Measurements from ENCODE around the gene BTBD1.
"Not testable (repeated sequence)": the region's sequence is repeated elsewhere in the genome, so short reads cannot be mapped to it uniquely, and the experiment has no call there.

The BTBD1 gene

DNA sequence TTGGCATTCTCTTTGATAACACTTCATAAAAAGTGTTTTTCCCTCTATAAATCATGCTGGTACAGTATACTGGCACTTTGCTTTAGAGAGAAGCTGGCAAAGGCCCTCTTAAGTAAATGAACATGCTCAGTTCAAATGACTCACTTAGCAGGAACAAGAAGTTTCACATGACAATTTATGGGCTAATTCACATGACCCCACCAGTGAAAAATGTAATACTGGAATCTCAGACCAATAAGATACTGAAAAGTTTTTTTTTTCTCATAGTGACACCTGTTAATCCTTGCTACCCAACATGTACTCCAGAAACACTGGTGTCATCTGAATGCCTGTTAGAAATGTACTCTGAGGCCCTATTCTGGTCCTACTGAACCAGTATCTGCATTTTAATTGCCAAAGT, 13.9 kb downstream of the BTBD1 start:
- no peak for FAIRE-seq

GRCh38 chr15:83046558-83047127, 20.4 kb downstream of the BTBD1 start:
- no peak for FAIRE-seq

DNA sequence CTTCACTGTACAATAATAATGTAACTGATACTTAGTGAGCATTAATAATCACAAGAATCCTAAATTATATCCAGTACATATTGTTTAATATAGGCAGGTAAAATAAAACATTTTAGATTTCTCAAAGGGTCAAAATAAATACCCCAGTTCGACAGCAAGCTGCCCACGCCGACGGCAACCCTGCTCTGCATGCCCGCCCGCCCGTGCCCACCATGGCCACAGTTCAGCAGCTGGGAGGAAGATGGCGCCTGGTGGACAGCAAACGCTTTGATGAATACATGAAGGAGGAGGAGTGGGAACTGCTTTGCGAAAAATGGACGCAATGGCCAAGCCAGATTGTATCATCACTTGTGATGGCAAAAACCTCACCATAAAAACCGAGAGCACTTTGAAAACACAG, 22.9 kb downstream of the BTBD1 start:
- no peak for FAIRE-seq

DNA sequence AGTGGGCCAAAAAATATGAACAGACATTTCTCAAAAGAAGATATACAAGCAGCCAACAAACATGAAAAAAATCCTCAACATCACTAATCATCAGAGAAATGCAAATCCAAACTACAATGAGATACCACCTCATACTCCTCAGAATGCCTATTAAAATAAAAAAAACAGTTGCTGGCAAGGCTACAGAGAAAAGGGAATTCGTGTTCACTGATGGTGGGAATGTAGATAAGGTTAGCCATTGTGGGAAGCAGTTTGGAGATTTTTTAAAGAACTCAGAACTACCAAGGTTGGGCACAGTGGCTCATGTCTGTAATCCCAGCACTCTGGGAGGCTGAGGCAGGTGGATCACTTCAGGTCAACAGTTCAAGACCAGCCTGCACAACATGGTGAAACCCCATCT, 27.8 kb downstream of the BTBD1 start:
- no peak for FAIRE-seq

DNA sequence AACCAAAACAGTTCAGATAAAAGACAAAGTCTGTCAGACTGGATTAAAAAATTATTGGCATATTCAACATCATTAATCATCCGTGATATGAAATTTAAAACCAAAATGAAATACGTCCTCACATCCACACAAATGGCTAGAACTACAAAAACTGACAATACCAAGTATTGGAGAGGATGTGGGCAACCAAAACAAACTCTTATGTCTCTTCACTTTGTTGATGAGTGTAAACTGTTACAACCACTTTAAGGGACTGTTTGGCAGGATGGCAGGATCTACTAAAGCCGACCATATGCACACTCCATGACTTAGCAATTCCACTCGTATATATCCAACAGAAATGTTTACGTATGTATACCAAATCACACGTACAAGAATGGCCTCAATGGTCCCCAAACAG, 30.8 kb downstream of the BTBD1 start:
- no peak for FAIRE-seq

- FAIRE-seq: not testable (repeated sequence)
Observed at GRCh38 chr15:83031234-83031633, 35.8 kb downstream of the BTBD1 start.

GRCh38 chr15:83030021-83030420, 37.0 kb downstream of the BTBD1 start:
- FAIRE-seq: no peak

- FAIRE-seq: no peak
Observed at GRCh38 chr15:83018436-83018835, 48.6 kb downstream of the BTBD1 start.

DNA sequence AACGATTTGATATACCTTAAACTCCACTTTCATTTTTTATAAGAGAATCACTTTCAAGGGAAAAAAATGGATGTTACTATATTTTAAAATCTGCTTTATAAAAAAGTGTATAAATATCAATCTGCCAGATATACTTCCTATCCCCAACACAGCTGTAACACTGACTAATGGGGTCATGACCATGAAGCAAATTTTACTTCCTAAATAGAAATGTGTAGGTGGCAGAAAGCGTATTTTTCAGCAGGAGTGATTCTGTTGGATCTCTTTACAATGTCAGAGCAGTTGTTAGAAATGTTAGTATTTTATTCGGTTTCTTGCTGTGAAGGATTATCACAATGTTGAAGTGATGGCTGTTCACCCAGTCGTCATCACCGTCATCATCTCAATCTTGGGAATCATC, 50.1 kb downstream of the BTBD1 start:
- no peak for FAIRE-seq

- FAIRE-seq: no peak
Observed at GRCh38 chr15:83015361-83015760, 51.7 kb downstream of the BTBD1 start.

DNA sequence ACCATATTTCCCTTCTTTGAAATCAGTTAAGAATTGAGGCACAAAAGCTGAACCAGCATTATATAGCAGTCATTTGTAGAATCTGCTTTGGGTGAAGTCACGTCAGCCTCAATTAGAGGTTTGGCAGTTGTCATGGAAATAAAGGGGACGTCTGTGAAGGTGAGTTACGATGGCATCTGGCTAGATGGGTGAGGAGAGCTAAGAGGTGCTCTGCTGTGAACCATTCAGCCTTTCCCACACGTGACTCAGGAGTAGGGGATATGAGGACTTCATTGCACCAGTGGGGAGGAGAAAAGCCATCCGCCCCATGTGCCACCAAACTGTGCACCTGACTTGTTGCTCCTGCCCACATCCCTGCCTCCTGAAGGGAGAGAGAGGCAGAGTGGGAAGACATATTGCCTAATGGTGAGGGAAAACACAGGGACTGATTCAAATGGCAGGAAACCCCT, 52.8 kb downstream of the BTBD1 start:
- no peak for FAIRE-seq

GRCh38 chr15:83012636-83013035, 54.4 kb downstream of the BTBD1 start:
- no peak for FAIRE-seq

DNA sequence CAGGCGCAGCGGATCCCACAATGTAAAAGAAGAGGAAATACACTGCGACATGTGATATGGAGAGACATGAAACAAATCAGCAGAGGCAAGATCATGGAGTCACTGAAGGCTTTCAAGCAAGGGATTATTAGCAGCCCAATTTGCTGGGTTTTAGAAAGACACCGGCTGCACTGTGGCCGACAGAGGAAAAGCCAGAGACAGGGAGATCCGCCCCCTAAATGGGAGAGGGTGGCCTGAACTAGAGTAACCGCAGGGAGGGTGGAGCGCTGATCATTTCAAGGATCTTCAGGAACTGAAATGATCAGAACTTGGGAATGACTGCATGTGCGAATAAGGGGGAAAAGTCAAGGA, 55.0 kb downstream of the BTBD1 start:
- FAIRE-seq: no peak

- no peak for FAIRE-seq
Observed at GRCh38 chr15:83011271-83012075, 55.6 kb downstream of the BTBD1 start, which contains the start of gene C15orf40. Gene C15orf40, minus strand, starts transcription at chr15:83011639. Its CDS starts 32 bp downstream, at chr15:83011607.

- no peak for FAIRE-seq
Observed at GRCh38 chr15:83010709-83011270, 56.3 kb downstream of the BTBD1 start.

DNA sequence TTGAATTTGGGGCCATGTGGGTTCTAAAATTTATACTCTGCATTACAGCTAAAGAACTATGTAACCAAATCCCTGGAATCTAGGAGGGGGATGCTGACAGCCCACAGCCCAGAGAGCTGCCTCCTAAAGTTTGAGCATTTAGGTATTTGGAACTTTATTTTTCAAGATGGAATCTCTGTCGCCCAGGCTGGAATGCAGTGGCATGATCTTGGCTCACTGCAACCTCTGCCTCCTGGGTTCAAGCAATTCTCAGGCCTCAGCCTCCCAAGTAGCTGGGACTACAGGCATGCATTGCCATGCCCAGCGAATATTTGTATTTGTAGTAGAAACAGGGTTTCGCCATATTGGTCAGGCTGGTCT, 66.4 kb downstream of the BTBD1 start:
- FAIRE-seq: not testable (repeated sequence)

DNA sequence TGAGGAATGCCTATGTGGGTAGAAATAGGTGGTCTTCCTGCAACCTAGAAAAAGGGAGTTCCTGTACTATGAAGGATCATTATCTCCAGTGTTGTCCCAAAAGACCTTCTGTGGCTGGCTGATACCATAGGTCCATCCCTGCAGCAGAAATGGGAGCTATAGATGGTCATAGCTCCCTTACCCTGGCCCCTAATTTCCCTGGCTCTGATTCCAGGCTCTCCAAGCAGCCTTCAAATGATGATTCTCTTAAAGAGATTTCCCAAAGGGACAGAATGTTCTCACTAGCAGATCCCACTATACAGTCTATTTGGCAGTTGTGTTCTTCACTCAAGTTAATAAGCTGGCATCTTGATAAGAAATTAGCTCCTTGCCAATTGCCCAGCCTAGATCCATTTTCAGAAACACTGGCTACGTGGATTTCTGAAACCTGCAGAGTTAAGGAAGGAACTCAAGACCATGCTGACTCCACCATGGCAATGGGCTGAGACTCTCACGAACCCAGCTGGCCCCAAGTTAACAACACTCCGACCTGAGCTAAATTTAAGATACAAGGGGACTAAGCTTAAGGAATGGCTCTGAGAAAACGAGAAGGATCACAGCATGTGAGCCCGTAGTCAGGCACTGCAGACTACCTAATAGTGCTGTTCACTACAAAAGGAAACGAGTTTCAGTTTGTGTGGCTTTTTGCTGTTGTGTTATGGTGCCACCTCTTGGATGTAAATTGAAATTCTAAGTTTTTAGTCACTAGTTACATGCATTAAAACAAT, 67.0 kb downstream of the BTBD1 start:
- peak; percentile 61 for FAIRE-seq

DNA sequence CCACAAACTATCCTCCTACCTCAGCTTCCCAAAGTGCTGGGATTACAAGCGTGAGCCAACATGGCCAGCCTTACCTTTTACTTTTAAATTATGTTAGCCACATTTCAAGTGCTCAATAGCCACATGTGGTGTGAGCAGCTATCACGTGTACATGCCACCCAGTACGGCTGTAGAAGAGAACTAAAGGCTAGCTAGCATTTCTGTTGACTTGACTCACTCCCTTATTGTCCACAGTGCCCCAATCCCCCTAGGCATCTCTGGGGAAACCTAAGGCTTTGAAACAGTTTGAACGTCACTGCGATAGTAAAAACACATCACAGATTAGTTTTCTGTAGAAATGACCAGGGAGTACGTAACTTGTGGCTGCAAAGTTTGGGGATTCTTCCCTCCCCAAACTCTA, 67.6 kb downstream of the BTBD1 start:
- FAIRE-seq: no peak

GRCh38 chr15:82995938-82996337, 71.1 kb downstream of the BTBD1 start:
- no peak for FAIRE-seq

DNA sequence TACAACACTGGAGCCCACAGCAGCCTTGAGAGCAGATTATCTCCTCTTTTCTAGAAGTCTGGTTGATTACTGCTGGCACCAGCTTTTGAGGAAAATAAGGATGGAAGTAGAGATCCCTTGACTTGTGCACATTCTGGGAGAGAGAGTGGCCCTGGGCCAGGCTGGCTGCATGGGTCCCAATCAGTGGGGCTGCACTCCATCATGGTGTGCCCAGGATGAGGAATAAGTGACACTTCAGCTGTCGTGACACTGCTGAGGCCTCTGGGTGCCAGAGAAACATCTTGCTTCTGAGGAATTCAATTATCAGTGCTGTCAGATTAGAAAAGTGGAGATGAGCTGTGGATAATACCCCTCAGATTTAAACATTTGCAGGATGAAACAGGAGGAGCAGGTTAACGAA, 72.0 kb downstream of the BTBD1 start:
- FAIRE-seq: no peak

GRCh38 chr15:82993144-82993543, 73.9 kb downstream of the BTBD1 start:
- no peak for FAIRE-seq

DNA sequence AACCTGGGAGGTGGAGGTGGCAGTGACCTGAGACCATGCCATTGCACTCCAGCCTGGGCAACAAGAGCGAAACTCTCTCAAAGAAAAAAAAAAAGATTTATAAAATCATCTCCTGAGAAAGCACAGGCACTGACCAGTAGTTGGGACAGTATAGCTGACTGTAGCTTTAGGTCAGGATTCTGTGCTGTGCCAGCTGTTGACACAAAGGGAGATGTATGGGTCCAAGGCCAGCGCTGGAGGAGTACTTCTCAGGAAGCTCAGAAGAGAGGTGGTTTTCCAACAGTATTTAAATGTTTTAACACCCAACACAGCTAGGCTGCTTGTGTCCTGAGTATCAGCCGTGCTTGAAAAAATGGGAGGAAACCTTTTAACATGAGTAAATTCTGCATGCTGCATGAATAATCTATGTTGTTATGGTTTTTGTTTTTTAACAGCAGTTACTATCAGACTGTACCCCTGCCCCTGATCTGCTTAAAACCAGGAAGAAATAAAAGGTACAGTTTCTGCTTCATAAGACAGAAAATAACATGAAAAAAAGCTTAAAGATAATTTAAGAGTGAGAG, 74.5 kb downstream of the BTBD1 start:
- no peak for FAIRE-seq

- FAIRE-seq: no peak
Observed at GRCh38 chr15:82986442-82986780, 80.6 kb downstream of the BTBD1 start.

Data from TTC549 (cell line).